Ascending aorta (tissue), 2 donors: ENCODE data around the gene SMCHD1. TPM values are rescaled to one million over a fixed set of nuclear protein-coding genes. Genes with fewer than 3 reads are reported as not detected.
"Not testable (repeated sequence)": the region's sequence is repeated elsewhere in the genome, so short reads cannot be mapped to it uniquely, and the experiment has no call there.

Experiments
- DNase-seq, 2 donors: peaks; one replicate each; pipeline ENCODE4 v3.0.0-alpha.2; 2019; ENCODE audit warnings: low spot score in 2 of 2
- H3K27ac ChIP-seq, 2 donors: fragments of 200-600 bp; sonication (generic); one replicate each; pipeline ENCODE4 v1.5.1; 2016 to 2017; ENCODE audit warnings: mild to moderate bottlenecking in 1 of 2
- H3K27me3 ChIP-seq: fragments of 200-600 bp; sonication (generic); one replicate; pipeline ENCODE4 v1.5.1; 2017
- H3K36me3 ChIP-seq, 2 donors: fragments of 200-600 bp; sonication (generic); one replicate each; pipeline ENCODE4 v1.5.1; 2016
- H3K4me1 ChIP-seq, 2 donors: fragments of 200-600 bp; sonication (generic); one replicate each; pipeline ENCODE4 v1.5.1; 2016 to 2017; ENCODE audit warnings: mild to moderate bottlenecking in 1 of 2
- H3K4me3 ChIP-seq, 2 donors: fragments of 200-600 bp; sonication (generic); one replicate each; pipeline ENCODE4 v1.5.1; 2016 to 2017; ENCODE audit warnings: mild to moderate bottlenecking in 1 of 2
- H3K9me3 ChIP-seq, 2 donors: fragments of 200-600 bp; sonication (generic); one replicate each; pipeline ENCODE4 v1.5.1; 2016
- intact Hi-C: fragments of 100-400 bp; cut with DNase I; formaldehyde crosslinking; loops from one replicate; pipeline ENCODE4 v1.15.1; 2023
- total RNA-seq: library from RNA; depleted of rRNA; stranded (reverse); fragments of >200 nt; gene quantifications from one replicate; pipeline ENCODE4 v1.1.0, GENCODE V29; 2016
- TF ChIP-seq, protein P1 (sequence below), 3 experiments: fragments of 200-600 bp in 2 of 3; fragments of 450-650 bp in 1 of 3; sonication (generic) in 2 of 3; IDR thresholded peaks; one replicate each; pipeline ENCODE4 v1.5.1; 2016 to 2019; ENCODE audit warnings: antibody characterized with exemption in 3 of 3, mild to moderate bottlenecking in 1 of 3, moderate library complexity in 1 of 3

Gene SMCHD1
- total RNA-seq, 1 donor from 2014 or later: 29.2 TPM

DNA sequence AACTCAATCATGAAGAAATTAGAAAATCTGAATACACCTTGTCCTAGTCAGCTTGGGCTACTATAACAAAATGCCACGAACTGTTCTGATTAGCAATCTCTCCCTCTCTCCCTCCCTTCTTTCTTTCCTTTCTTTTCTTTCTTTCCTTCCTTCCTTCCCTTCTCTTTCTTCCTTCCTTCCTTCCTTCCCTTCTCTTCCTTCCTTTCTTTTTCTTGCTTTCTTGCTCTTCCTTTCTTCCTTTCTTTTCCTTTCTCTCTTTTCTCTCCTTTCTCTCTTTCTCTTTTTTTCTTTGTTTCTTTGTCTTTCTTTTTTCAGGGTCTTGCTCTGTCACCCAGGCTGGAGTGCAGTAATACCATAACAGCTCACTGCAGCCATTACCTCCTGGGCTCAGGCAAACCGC, 167.7 kb downstream of the SMCHD1 start:
- H3K27me3 ChIP-seq: no peaks in the 10 kb centered on the region
- H3K4me1 ChIP-seq: no peaks in the 10 kb centered on the region
- intact Hi-C loops: no loop called here
- H3K36me3 ChIP-seq: no peaks in the 10 kb centered on the region
- no peak overlapping the region for H3K27ac ChIP-seq
- no peak for DNase-seq
- H3K9me3 ChIP-seq: no peaks in the 10 kb centered on the region
- TF ChIP-seq, protein P1, sequence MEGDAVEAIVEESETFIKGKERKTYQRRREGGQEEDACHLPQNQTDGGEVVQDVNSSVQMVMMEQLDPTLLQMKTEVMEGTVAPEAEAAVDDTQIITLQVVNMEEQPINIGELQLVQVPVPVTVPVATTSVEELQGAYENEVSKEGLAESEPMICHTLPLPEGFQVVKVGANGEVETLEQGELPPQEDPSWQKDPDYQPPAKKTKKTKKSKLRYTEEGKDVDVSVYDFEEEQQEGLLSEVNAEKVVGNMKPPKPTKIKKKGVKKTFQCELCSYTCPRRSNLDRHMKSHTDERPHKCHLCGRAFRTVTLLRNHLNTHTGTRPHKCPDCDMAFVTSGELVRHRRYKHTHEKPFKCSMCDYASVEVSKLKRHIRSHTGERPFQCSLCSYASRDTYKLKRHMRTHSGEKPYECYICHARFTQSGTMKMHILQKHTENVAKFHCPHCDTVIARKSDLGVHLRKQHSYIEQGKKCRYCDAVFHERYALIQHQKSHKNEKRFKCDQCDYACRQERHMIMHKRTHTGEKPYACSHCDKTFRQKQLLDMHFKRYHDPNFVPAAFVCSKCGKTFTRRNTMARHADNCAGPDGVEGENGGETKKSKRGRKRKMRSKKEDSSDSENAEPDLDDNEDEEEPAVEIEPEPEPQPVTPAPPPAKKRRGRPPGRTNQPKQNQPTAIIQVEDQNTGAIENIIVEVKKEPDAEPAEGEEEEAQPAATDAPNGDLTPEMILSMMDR (IDR thresholded peaks at IDR 0.05): no peak
- no peak overlapping the region for H3K4me3 ChIP-seq

DNA sequence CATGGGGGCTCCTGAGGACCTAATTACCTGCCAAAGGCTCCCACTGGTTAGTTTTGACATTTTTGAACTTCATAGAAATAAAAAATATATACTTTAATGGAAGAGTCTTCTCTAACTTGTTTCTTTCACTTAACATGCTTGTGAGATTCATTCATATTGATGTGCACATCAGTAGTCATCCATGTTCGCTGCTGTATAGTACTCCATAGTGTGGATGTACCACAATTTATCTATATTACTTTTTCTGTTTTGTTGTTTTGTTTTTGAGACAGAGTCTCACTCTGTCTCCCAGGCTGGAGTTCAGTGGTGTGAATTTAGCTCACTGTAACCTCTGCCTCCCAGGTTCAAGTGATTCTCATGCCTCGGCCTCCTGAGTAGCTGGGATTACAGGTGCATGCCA, 168.4 kb downstream of the SMCHD1 start:
- DNase-seq: no peak
- TF ChIP-seq, protein P1 (IDR thresholded peaks at IDR 0.05): no peak
- intact Hi-C loops: no loop called here
- Histone ChIP-seq H3K4me3 (no peak overlapping the region), H3K9me3 (no peaks in the 10 kb centered on the region), H3K27me3 (no peaks in the 10 kb centered on the region), H3K4me1 (no peaks in the 10 kb centered on the region), H3K27ac (no peak overlapping the region), H3K36me3 (no peaks in the 10 kb centered on the region)

DNA sequence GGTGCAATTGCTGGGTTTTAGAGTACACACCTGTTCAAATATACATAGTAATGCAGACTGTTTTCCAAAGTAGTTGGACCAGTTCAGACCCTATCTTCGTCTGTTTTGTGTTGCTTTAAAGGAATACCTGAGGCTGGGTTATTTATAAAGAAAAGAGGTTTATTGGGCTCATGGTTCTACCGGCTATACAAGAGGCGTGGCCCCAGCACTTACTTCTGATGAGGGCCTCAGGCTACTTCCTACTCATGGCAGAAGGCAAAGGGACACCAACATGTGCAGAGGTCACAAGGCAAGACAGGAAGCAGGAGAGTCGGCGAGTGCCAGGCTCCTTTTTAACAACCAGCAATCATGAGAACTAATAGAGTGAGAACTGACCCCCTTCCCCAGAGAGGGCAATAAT, 169.3 kb downstream of the SMCHD1 start:
- no peak for DNase-seq
- intact Hi-C loops: no loop called here
- no peaks in the 10 kb centered on the region for H3K27me3 ChIP-seq
- no peaks in the 10 kb centered on the region for H3K36me3 ChIP-seq
- H3K27ac ChIP-seq: no peak overlapping the region
- TF ChIP-seq, protein P1 (IDR thresholded peaks at IDR 0.05): no peak
- no peaks in the 10 kb centered on the region for H3K9me3 ChIP-seq
- H3K4me1 ChIP-seq: no peaks in the 10 kb centered on the region
- H3K4me3 ChIP-seq: no peak overlapping the region

DNA sequence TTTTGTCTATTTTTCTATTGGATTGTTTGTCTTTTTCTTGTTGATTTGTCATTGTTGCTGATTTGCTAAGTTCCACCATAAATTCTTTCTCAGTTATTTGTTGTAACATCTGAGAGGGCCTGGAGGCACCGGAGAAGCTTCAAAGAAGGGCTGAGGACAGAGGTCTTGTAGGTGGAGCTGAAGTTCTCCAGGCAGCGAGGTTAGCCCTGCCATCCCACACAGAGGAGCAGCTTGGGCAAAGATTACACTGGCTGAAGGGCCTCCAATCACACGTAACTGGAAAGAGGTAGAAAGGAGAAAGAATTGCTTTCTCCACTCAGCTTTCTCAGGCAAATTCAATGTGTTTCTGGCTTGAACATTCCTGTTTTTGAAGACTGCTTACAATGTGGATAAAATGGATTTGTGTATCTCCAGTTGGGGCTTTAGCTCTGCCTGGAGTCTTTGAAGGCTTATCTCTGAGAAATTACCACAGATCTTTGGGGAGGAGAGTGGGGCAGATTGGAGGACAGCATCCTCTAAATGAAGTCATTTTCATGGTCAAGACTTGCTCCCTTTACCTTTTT, 170.2 kb downstream of the SMCHD1 start:
- no peak for DNase-seq
- no peak overlapping the region for H3K4me3 ChIP-seq
- intact Hi-C loops: no loop called here
- H3K36me3 ChIP-seq: no peaks in the 10 kb centered on the region
- TF ChIP-seq, protein P1 (IDR thresholded peaks at IDR 0.05): no peak
- H3K27ac ChIP-seq: no peak overlapping the region
- H3K4me1 ChIP-seq: no peaks in the 10 kb centered on the region
- H3K27me3 ChIP-seq: no peaks in the 10 kb centered on the region
- no peaks in the 10 kb centered on the region for H3K9me3 ChIP-seq

DNA sequence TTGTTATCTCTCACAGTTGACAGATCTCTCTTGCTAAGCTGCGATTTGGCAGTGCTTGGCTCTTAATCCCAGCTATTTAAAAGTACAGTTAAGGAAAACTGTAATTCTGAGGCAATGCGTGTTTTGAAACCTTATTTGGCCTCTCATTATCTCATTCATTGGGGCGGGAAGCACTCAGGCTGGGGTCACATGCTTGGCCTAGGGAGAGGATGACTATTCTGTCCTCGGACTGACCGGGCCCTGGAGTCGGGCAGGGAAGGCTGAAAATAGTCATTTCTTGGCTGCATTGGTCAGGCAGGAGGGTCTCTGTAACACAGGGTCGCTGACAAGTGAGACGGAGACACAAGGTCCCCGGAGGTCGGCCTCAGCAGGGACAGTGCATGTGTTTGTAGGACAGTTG, 171.1 kb downstream of the SMCHD1 start:
- TF ChIP-seq, protein P1 (IDR thresholded peaks at IDR 0.05): no peak
- DNase-seq: no peak
- H3K9me3 ChIP-seq: no peaks in the 10 kb centered on the region
- H3K27me3 ChIP-seq: no peaks in the 10 kb centered on the region
- H3K27ac ChIP-seq: peak overlapping the region in 1 of 2 donors; percentile 27
- no peak overlapping the region for H3K4me3 ChIP-seq
- intact Hi-C loops: no loop called here
- no peaks in the 10 kb centered on the region for H3K36me3 ChIP-seq
- no peaks in the 10 kb centered on the region for H3K4me1 ChIP-seq

DNA sequence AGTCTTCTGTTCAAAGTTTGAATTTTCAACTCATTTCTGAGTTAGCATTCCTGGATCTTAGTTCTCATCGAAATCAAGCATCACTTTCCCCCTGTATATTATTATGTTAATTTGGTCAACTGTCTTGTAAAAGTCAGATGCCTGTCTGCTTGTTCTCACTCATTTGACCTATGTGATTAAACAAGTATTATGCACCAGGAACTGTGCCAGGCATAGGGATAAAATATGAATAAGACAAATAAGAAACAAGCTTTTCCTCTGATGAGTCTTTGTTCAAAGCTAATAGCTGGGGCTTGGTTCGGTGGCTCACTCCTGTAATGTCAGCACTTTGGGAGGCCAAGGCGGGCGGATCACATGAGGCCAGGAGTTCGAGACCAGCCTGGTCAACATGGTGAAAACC, 171.5 kb downstream of the SMCHD1 start:
- Histone ChIP-seq H3K36me3 (no peaks in the 10 kb centered on the region), H3K4me1 (no peaks in the 10 kb centered on the region), H3K27me3 (no peaks in the 10 kb centered on the region), H3K9me3 (no peaks in the 10 kb centered on the region), H3K4me3 (no peak overlapping the region), H3K27ac (peak overlapping the region in 1 of 2 donors; percentile 27)
- DNase-seq: no peak
- intact Hi-C loops: no loop called here
- TF ChIP-seq, protein P1 (IDR thresholded peaks at IDR 0.05): no peak

DNA sequence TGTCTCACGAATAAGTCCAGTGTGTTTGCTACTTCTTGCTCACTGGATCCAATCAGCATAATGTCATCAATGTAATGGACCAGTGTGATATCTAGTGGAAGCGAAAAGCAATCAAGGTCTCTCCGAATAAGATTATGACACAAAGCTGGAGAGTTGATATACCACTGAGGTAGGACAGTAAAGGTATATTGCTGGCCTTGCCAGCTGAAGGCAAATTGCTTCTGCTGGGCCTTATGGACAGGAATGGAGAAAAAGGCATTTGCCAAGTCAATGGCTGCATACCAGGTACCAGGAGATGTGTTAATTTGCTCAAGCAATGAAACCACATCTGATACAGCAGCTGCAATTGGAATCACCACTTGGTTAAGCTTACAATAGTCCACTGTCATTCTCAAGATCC, 180.6 kb downstream of the SMCHD1 start:
- H3K36me3 ChIP-seq, H3K27ac ChIP-seq, intact Hi-C loops, H3K9me3 ChIP-seq, H3K4me1 ChIP-seq, DNase-seq, H3K4me3 ChIP-seq, H3K27me3 ChIP-seq: not testable (repeated sequence)

DNA sequence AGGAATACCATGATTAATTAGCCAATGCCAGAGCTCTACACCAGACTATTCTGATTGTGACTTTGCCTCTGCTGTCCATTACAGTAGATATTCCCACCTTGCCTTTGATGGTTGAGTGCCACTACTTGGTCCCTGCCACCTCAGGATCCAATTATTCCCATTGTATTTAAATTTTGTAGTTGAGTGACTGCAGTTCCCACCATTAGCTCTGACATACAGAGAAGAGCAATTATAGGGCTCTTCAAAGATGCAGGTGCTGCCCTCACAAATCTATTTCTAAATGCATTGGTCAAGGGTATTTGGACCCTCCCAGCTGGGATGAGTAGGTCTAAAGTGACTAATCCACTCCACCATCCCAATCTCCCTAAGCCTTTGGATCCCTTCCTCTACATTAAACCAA, 181.8 kb downstream of the SMCHD1 start:
- H3K4me1 ChIP-seq, H3K4me3 ChIP-seq, H3K27ac ChIP-seq, H3K36me3 ChIP-seq, H3K9me3 ChIP-seq, DNase-seq, intact Hi-C loops, H3K27me3 ChIP-seq: not testable (repeated sequence)
